ENCODE results near the gene RBM20.

RBM20 gene

DNA sequence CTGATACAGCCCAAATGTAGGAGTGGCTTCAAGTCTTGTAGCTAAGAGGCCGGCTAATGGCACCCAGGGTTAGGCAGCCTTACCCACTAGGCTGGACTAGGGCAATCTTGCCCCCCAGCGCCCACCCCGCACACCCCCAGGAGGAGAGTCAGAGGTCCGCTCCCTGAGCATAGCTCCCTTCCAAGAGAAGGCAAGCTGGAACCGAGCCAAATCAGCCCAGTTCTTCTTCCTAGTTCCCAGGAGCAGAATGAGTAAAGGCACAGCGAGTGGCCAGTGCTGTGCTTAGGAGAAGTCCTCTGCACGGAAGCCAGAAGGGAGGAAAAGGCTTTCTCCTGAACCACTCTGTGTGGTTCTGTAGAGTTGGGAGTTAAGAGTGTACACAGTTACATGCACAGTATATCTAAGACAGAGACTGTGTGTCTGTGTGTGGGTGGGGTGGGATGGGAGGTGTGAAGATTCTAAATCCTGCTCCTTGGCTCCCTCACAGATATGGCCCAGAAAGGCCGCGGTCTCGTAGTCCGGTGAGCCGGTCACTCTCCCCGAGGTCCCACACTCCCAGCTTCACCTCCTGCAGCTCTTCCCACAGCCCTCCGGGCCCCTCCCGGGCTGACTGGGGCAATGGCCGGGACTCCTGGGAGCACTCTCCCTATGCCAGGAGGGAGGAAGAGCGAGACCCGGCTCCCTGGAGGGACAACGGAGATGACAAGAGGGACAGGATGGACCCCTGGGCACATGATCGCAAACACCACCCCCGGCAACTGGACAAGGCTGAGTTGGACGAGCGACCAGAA is 167.8 kb downstream of the RBM20 start:
- DNase-seq (ENCODE audit: low spot score) = no peak

GRCh38 chr10:110812583-110812982 is 168.4 kb downstream of the RBM20 start:
- no peak for DNase-seq (ENCODE audit: low spot score)

DNA sequence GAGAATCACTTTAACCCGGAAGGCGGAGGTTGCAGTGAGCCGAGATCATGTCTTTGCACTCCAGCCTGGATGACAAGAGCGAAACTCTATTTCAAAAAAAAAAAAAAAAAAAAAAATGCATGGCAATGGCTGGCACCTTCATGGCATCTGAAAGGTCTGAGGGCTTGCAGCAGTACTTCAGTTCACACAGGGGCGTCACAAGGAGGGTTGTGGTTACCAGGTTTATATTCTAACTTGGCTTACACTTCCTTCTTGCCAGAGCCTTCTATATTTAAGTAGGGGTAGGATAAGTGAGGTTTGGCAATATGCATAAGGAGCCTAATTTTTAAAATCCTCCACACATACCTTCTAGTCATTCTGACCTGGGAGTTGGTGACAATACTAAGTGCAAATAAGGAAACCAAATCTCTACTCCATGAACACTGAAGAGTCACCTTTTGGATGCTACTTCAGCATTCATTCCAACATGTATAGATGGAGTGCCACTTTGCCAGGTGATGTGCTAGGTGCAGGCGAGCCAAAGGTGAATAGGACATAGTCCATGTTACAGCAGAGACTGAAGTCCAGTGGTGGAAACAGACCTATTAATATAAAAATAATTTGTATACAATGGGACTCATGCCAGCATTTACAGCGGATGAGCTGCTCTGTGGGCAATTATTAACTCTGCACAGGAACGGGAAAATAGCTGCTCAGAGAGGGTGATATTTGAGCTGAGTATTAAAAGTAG is 169.8 kb downstream of the RBM20 start:
- no peak for DNase-seq (ENCODE audit: low spot score)

DNA sequence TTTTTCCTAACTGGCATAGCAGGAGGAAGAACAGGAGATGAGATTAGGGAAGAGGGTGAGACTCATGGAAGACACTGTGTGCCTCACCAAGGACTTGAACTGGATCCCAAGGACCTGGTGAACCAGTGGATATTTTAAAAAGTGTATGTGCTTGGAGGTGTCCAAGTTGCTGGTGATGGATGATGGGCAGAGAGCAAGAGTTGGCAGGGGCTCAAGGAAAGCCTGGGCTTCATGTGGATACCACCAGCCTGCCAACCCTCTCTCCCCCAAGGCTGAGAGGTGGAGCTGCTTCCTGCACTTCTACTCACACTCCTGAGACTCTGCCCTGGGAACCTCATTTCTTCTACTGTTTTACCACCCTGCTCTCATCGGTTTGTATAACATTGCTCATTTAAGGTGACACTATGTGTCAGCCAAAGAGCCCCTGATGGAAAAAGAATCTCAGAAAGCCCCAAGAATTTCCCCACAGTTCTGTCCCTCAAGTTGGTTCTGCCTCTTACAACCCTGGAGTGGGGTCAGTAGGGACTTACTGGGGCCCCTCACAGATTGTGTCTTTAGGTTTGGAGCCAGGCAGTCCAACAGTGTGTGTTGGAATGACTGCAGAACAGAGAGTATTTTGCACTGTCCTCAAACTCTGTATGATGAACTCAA is 171.3 kb downstream of the RBM20 start:
- no peak for DNase-seq (ENCODE audit: low spot score)

DNA sequence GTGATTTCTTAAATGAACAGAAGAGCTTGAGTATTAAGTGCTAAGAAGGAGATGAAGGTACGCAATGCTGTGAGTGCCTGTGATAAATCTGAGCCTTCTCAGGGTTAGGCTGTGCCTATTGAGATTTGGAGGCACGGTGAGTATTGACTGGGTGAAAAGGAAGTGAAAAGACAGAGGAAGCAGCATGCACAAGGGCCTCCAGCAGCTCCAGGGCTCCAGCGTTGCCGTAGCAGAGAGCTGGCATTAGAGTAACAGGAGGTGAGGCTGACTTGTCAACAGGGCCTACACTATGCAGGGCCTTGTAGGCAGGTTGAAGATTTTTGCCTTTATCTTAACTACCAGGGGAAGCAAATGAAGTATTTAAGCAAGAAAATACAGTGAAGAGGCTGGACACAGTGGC is 173.5 kb downstream of the RBM20 start:
- DNase-seq (ENCODE audit: low spot score) = no peak

- no peak for DNase-seq (ENCODE audit: low spot score)
Measured at GRCh38 chr10:110818311-110819256, 174.4 kb downstream of the RBM20 start.

DNA sequence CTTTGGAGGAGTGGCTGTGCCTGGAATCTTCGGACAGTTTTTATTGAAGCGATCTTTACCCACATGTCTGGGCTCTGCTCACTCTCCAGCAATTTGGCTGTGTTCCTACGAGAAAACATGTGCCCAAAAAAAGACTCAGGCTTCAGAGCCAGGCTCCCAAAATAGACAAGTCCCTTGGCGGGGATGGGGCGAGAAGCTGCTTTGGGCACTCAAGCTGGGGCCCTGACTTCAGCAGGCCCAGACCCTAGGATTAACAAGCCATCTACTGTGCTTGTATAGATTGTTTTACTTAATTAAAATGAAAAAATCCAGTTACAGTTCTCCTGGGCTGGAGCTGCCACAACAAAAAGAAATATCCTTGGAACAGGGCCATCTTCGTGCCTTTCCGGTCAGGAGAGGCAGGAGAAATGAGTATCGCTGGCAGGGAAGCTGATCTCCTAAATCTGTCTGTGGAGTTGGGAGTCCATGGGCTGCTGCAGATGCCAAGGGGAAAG is 176.2 kb downstream of the RBM20 start:
- DNase-seq (ENCODE audit: low spot score) = no peak

GRCh38 chr10:110821508-110821907 is 177.4 kb downstream of the RBM20 start:
- DNase-seq (ENCODE audit: low spot score) = no peak

- DNase-seq (ENCODE audit: low spot score) = no peak
Measured at GRCh38 chr10:110822035-110822711, 178.0 kb downstream of the RBM20 start.

- no peak for DNase-seq (ENCODE audit: low spot score)
Measured at GRCh38 chr10:110822712-110823311, 178.7 kb downstream of the RBM20 start.

DNA sequence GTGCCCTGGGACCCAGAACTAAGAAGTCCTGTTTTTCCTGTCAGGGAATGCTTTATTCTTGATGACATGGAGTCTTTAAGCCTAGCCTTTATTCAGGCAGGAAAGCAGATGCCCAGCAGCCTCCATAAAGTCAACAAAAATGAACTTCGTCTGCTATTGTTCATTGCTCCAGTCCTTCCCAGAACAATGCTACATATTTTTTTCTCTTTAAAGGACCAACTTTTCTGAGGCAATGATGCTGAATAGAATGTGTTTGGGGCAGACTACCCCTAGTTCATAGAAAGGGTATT is 180.0 kb downstream of the RBM20 start:
- DNase-seq (ENCODE audit: low spot score) = no peak

GRCh38 chr10:110824660-110825059 is 180.5 kb downstream of the RBM20 start:
- no peak for DNase-seq (ENCODE audit: low spot score)

- no peak for DNase-seq (ENCODE audit: low spot score)
Measured at GRCh38 chr10:110825508-110825907, 181.4 kb downstream of the RBM20 start.

- DNase-seq (ENCODE audit: low spot score) = no peak
Measured at GRCh38 chr10:110827410-110827809, 183.3 kb downstream of the RBM20 start.

DNA sequence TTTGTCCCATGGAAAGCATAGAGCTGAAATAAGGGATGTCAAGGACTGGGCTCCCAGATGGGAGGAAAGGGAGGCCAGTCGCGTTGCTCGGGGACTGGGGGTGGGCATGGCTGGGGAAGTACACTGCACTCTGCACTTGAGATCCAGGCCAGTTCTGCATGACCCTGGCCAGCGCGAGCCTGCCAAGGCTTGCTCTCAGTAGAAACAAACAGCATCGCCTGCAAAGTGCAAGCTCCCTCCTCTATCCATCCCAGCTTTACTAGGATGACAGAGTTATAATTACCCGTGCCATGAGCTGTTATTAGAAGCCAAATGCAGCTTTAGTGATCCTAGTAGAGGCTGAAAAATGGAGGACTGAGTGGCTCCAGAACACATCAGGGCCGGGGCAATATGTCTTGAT is 183.7 kb downstream of the RBM20 start:
- no peak for DNase-seq (ENCODE audit: low spot score)

DNA sequence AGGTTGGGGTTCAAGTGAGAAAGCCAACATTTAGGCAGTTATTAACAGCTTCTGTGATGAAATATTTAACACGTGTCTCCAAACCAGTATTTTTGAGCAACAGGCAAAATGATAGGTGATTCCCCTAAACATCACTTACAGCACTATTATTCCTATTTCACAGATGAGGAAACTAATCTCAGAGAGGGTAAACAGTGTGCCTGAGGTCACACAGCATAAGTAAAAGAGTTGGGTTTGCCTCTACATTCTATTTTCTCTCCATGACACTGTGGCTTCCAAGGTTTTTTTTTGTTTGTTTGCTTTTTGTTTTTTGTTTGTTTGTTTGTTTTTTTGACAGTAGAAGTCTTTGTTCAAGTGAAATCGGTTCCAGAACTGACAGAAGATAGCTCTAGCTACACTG is 184.4 kb downstream of the RBM20 start:
- DNase-seq (ENCODE audit: low spot score) = no peak

- DNase-seq (ENCODE audit: low spot score) = no peak
Measured at GRCh38 chr10:110829721-110830410, 185.7 kb downstream of the RBM20 start.

DNA sequence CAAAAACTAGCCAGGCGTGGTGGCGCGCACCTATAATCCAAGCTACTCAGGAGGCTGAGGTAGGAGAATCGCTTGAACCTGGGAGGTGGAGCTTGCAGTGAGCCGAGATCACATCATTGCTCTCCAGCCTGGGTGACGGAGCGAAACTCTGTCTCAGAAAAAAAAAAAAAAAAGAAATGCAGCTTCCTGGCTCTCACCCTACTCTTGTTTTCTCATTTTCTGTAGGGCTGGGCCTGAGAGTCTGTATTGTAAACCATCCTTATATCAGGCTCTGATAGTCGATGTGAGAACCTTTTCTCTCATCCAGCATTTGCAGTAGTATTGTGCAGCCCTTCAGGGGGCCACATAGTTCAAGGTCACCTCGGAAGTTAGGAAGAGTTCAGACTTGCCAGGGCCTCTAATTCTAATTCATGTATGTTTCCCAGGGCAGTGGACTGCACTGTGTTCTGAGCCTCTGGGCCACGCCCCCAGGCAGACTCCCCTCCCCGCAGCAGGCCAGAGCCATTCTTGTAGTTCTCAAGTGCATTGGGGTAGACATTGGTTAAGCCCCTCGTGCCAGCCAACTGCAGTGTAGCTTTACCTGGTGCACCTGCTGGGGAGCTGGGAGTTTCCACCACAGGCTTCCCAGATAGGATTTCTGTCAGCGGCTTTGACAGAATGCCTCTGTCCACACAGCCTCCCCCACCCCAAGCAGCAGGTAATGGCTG is 189.3 kb downstream of the RBM20 start:
- DNase-seq (ENCODE audit: low spot score) = no peak

DNA sequence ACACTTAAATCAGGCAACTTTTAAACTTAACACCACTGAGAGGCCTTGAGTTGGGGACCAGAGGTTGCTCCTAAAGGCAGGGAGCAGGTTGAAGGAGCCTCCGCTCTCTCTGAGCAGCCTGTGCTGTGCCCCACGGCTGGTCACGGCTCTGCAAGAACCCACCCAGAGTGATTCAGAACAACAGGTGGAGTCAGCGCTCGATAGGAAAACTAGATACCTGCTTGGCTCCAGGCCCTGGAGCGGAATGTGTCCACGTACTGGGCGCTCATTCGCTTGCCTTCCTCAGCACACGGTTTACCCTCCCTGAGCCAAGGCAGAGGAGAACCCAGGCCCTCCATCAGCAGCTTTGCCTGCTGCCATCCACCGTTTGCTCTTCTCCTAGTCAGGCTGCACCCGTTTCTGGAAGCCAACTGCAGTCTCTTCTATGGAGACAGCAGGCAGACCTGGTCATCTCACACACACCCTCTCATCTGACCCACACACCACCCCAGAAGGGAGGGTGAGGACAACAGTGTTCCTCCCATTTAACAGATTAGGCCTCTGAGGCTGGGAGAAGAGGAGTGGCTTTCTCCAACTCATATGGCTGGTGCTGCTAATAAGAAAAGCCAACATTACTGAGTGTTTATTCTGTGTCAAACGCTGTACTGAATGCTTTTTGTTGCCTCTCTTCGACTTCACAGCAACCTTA is 189.9 kb downstream of the RBM20 start:
- DNase-seq (ENCODE audit: low spot score) = no peak
